Stimulated activated naive B cell treated with anti-CD40 and anti-IgM and Interleukin-4, amounts not matched to agents 10 μg/mL and 1 μg/mL and 100 μg/mL, for 72 hours (primary cell): ENCODE data around the gene RFX3.

Source experiments
- ATAC-seq, 2 donors: fragments of 150-1000 bp; cut with Tn5 transposase; replicated peaks; 2 replicates each; pipeline ENCODE4 v1.10.0; 2021; ENCODE audit warnings: moderate library complexity in 1 of 2
- DNase-seq: peaks from one replicate; pipeline ENCODE4 v3.0.0; 2021
- H3K27ac Mint-ChIP-seq: one replicate; pipeline ENCODE4 v1.8.0; 2022; ENCODE audit warnings: mild to moderate bottlenecking, mixed read lengths
- H3K27me3 Mint-ChIP-seq, 2 donors: one replicate each; pipeline ENCODE4 v1.8.0; 2022; ENCODE audit warnings: mixed read lengths in 2 of 2
- H3K36me3 Mint-ChIP-seq, 2 donors: one replicate each; pipeline ENCODE4 v1.8.0; 2022; ENCODE audit warnings: mixed read lengths in 2 of 2, mild to moderate bottlenecking in 1 of 2
- H3K4me1 Mint-ChIP-seq, 2 donors: one replicate each; pipeline ENCODE4 v1.8.0; 2022; ENCODE audit warnings: mixed read lengths in 2 of 2, mild to moderate bottlenecking in 1 of 2
- H3K4me3 Mint-ChIP-seq, 2 donors: one replicate each; pipeline ENCODE4 v1.8.0; 2022; ENCODE audit warnings: mild to moderate bottlenecking in 2 of 2, mixed read lengths in 2 of 2, moderate library complexity in 1 of 2
- H3K9me3 Mint-ChIP-seq, 2 donors: one replicate each; pipeline ENCODE4 v1.8.0; 2022; ENCODE audit warnings: mixed read lengths in 2 of 2, mild to moderate bottlenecking in 1 of 2

Gene RFX3

GRCh38 chr9:3478549-3478953, 47.2 kb downstream of the RFX3 start:
- Mint-ChIP-seq H3K36me3 (peaks cover 16 to 21% of the 10 kb centered on the region in 2 donors), H3K27ac (peak overlapping the region; percentile 92), H3K4me1 (peaks cover 42 to 63% of the 10 kb centered on the region in 2 donors), H3K4me3 (peak overlapping the region; percentile 39 to 61), H3K9me3 (peaks cover 0 to 5% of the 10 kb centered on the region in 2 donors), H3K27me3 (no peaks in the 10 kb centered on the region)
- DNase-seq (no peak), ATAC-seq (peak; percentile 61 to 68)

DNA sequence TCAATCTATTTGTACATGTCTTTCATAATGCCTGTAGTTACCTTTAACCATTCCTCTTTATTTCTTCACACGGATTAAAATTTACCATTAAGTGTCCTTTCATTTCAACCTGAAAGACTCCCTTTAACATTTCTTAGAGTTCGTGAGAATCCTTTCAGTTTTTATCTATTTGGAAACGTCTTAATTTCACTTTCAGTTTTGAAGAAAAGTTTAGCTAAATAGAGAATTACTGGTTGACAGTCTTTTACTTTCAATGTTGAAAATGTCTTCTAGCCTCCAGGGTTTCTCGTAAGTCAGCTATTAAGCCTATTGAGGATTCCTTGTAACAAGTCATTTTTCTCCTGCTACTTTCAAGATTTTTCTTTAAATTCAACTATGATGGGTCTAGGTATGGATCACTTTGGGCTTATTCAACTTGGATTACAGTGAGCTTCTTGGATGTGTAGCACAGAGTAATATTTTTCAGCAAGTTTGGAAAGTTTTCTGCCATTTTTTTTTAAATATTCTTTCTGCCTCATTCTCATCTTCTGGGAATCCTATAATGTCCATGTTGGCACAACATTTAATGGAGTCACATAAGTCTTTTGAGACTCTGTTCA, 48.5 kb downstream of the RFX3 start:
- ATAC-seq, result no peak
- H3K4me3 Mint-ChIP-seq, result peak overlapping the region; percentile 77 to 78
- H3K36me3 Mint-ChIP-seq, result peaks cover 16 to 21% of the 10 kb centered on the region in 2 donors
- H3K27ac Mint-ChIP-seq, result peak overlapping the region; percentile 92
- H3K9me3 Mint-ChIP-seq, result peaks cover 0 to 5% of the 10 kb centered on the region in 2 donors
- H3K4me1 Mint-ChIP-seq, result peaks cover 48 to 70% of the 10 kb centered on the region in 2 donors
- DNase-seq, result no peak
- H3K27me3 Mint-ChIP-seq, result no peaks in the 10 kb centered on the region

- Mint-ChIP-seq H3K4me3 (peak overlapping the region in 1 of 2 donors; percentile 0), H3K27ac (peak overlapping the region; percentile 88), H3K27me3 (no peaks in the 10 kb centered on the region), H3K9me3 (peaks cover 0 to 5% of the 10 kb centered on the region in 2 donors), H3K36me3 (peaks cover 16 to 21% of the 10 kb centered on the region in 2 donors), H3K4me1 (peaks cover 47 to 68% of the 10 kb centered on the region in 2 donors)
- DNase-seq (peak; percentile 60), ATAC-seq (peak; percentile 30 to 57)
These were observed 50.3 kb downstream of the RFX3 start for GRCh38 chr9:3475300-3476020.

GRCh38 chr9:3474821-3475220, 51.0 kb downstream of the RFX3 start:
- Mint-ChIP-seq H3K4me1 (peaks cover 41 to 61% of the 10 kb centered on the region in 2 donors), H3K27ac (peak overlapping the region; percentile 88), H3K36me3 (peaks cover 18 to 20% of the 10 kb centered on the region in 2 donors), H3K9me3 (peaks cover 0 to 5% of the 10 kb centered on the region in 2 donors), H3K4me3 (peak overlapping the region in 1 of 2 donors; percentile 0), H3K27me3 (no peaks in the 10 kb centered on the region)
- no peak for ATAC-seq
- DNase-seq, result no peak

- no peaks in the 10 kb centered on the region for H3K27me3 Mint-ChIP-seq
- H3K27ac Mint-ChIP-seq, result no peak overlapping the region
- H3K36me3 Mint-ChIP-seq, result peaks cover 18 to 19% of the 10 kb centered on the region in 2 donors
- H3K9me3 Mint-ChIP-seq, result peaks cover 0 to 5% of the 10 kb centered on the region in 2 donors
- no peak overlapping the region for H3K4me3 Mint-ChIP-seq
- peak; percentile 75 to 79 for ATAC-seq
- DNase-seq, result no peak
- peaks cover 30 to 48% of the 10 kb centered on the region in 2 donors for H3K4me1 Mint-ChIP-seq
These were observed 52.4 kb downstream of the RFX3 start for GRCh38 chr9:3473405-3473804.

GRCh38 chr9:3471883-3472282, 53.9 kb downstream of the RFX3 start:
- peaks cover 0 to 5% of the 10 kb centered on the region in 2 donors for H3K9me3 Mint-ChIP-seq
- ATAC-seq, result no peak
- no peak overlapping the region for H3K4me3 Mint-ChIP-seq
- no peak overlapping the region for H3K27ac Mint-ChIP-seq
- DNase-seq, result no peak
- H3K36me3 Mint-ChIP-seq, result peaks cover 16% of the 10 kb centered on the region in 2 donors
- peaks cover 23 to 33% of the 10 kb centered on the region in 2 donors for H3K4me1 Mint-ChIP-seq
- no peaks in the 10 kb centered on the region for H3K27me3 Mint-ChIP-seq

DNA sequence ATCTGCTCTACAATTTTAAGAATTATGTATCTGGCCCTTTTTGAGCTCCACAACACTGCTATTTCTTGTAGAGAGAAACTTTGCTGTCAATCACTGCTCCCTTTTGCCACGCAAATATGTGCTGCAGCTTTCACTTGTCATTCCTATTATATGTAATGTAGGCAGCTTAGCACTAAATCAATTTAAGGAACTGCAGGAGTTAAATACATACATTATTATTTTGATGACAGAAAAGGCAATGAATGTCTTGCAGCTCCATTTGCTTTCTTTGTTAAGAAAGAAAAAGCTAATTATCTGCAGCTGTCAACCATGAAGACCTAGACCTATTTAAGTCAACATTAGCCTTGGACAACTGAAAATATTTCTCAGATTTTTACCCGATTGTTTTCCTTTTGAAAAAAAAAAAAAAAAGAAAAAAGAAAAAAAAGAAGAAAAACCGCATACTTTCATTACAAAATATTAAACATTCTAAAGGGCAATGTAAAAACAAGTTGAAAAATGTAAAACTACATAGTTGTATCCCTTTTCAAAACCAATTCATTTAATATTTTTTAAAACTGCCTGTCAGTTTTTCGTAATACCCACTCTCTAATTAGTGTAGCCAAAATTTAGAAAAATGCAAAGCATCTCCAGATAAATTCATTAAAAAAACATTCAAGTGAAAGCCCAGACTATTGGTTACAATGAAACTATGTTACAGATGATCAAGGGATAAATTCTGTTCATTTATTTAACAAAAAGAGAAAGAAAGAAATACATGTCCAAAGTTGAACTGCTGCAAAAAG, 57.2 kb downstream of the RFX3 start:
- Mint-ChIP-seq H3K36me3 (peaks cover 4% of the 10 kb centered on the region in 2 donors), H3K27me3 (no peaks in the 10 kb centered on the region), H3K9me3 (no peaks in the 10 kb centered on the region), H3K4me1 (peaks cover 7 to 8% of the 10 kb centered on the region in 2 donors), H3K27ac (no peak overlapping the region), H3K4me3 (no peak overlapping the region)
- no peak for ATAC-seq
- DNase-seq, result no peak

DNA sequence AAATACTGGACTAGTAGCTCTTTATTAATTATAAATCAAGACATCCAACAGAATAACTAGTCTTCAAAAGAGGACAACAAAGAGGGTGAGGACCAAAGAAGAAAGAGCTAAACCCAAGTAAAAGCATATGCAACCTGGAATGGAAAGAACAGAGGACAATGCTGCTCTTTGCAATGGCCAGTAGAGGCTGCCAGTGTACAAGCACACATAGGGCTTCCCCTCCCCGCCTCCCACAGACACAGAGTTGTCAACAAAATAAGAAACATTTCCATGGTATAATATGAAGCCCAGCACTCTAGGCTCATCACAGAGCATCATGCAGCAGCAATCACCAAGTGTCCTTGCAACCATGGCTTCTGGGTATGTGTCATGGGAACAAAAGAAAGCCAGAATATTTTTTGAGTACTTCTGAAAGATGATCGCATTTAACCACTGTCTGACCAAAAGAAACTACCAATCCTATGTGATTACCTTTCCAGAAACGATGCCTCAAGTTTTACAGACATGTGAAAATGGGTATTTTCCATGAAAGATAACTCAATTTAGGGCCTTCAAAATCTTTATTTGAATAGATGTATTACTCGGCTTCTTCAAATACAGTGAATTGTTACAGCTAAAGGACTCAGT, 58.1 kb downstream of the RFX3 start:
- Mint-ChIP-seq H3K27ac (no peak overlapping the region), H3K27me3 (no peaks in the 10 kb centered on the region), H3K9me3 (no peaks in the 10 kb centered on the region), H3K4me1 (peaks cover 2 to 7% of the 10 kb centered on the region in 2 donors), H3K4me3 (no peak overlapping the region), H3K36me3 (peaks cover 4% of the 10 kb centered on the region in 2 donors)
- DNase-seq (peak; percentile 37), ATAC-seq (peak; percentile 97 to 99)

DNA sequence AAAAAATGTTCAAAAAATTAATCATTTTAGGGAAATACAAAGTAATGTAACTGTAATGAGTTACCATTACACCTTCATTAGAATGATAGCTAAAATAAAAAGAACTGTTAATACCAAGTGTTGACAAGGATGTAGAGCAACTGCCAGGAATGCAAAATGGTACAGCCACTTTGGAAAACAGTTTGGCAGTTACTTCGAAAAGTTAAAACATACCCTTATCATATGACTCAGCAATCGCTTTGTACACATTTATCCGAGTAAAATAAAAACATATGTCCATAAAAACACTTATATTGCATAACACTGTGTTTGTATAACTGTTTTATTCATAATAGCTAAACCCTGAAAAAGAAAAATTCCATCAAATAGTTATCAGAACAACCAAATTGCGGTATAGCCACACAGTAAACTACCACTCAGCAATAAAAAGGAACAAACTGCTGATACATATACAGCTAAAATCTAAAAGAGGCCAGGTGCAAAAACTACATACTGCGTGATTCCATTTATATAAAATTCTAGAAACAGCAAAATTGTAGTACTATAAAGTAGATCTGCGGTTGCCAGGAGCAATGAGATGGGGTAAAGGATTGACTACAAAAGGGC, 61.7 kb downstream of the RFX3 start:
- no peak for DNase-seq
- no peaks in the 10 kb centered on the region for H3K36me3 Mint-ChIP-seq
- H3K27me3 Mint-ChIP-seq, result no peaks in the 10 kb centered on the region
- peaks cover 2 to 7% of the 10 kb centered on the region in 2 donors for H3K4me1 Mint-ChIP-seq
- no peak overlapping the region for H3K27ac Mint-ChIP-seq
- ATAC-seq, result no peak
- no peaks in the 10 kb centered on the region for H3K9me3 Mint-ChIP-seq
- no peak overlapping the region for H3K4me3 Mint-ChIP-seq

- peaks cover 9 to 28% of the 10 kb centered on the region in 2 donors for H3K4me1 Mint-ChIP-seq
- H3K27ac Mint-ChIP-seq, result no peak overlapping the region
- no peaks in the 10 kb centered on the region for H3K9me3 Mint-ChIP-seq
- ATAC-seq (no peak), DNase-seq (no peak)
- H3K36me3 Mint-ChIP-seq, result peaks cover 6 to 7% of the 10 kb centered on the region in 2 donors
- H3K4me3 Mint-ChIP-seq, result no peak overlapping the region
- H3K27me3 Mint-ChIP-seq, result no peaks in the 10 kb centered on the region
These were observed 66.9 kb downstream of the RFX3 start for GRCh38 chr9:3458806-3459475.

DNA sequence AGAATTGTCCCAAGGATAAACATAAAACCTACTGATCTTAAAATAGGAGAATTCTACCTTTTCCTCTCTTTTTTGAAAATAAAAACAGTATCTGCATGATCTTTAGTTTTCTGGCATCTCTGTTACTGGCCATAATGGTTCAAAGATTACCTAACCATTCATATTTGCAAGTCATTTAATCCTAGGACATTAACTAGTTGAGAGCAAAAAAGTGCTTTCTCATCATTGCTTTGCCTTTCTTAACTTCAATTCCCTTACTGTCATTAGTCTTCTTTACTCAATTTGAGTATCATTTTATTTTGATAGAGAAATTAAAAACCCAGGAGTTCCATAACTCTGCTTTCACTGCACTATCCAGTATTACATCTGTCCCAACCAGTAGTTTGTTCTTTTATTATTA, 68.6 kb downstream of the RFX3 start:
- no peak for ATAC-seq
- Mint-ChIP-seq H3K27ac (no peak overlapping the region), H3K36me3 (peaks cover 6 to 7% of the 10 kb centered on the region in 2 donors), H3K9me3 (no peaks in the 10 kb centered on the region), H3K27me3 (no peaks in the 10 kb centered on the region), H3K4me1 (peaks cover 9 to 21% of the 10 kb centered on the region in 2 donors), H3K4me3 (no peak overlapping the region)
- DNase-seq, result no peak

- Mint-ChIP-seq H3K9me3 (no peaks in the 10 kb centered on the region), H3K27me3 (no peaks in the 10 kb centered on the region), H3K27ac (no peak overlapping the region), H3K36me3 (peaks cover 11 to 13% of the 10 kb centered on the region in 2 donors), H3K4me1 (peaks cover 9 to 21% of the 10 kb centered on the region in 2 donors), H3K4me3 (no peak overlapping the region)
- no peak for ATAC-seq
- no peak for DNase-seq
These were observed 70.1 kb downstream of the RFX3 start for GRCh38 chr9:3455717-3456116.

DNA sequence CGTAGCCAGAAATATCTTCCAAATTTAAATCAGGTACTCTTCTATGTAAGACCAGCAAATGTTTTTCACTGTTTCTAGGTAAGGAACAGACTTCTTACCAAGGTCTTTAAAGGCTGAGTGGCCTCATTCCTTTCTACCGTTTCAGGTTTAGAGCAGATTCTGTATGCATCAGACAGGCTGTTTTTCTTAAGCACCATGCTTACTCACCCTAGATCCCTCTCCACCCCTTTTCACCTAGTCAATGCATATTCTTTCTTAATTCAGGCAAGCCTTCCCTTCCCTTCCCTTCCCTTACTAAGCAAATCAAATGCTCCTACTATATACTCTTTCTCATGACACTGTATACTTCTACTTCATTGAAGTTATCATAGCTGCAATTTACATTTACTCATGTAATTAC, 70.7 kb downstream of the RFX3 start:
- peaks cover 9 to 21% of the 10 kb centered on the region in 2 donors for H3K4me1 Mint-ChIP-seq
- no peaks in the 10 kb centered on the region for H3K9me3 Mint-ChIP-seq
- H3K36me3 Mint-ChIP-seq, result peaks cover 11 to 13% of the 10 kb centered on the region in 2 donors
- H3K27me3 Mint-ChIP-seq, result no peaks in the 10 kb centered on the region
- H3K27ac Mint-ChIP-seq, result no peak overlapping the region
- DNase-seq, result no peak
- no peak for ATAC-seq
- no peak overlapping the region for H3K4me3 Mint-ChIP-seq
